SU-DHL-6 (cell line): Measurements from ENCODE around the gene SLC9A7.

ENCODE experiments used
- EZH2phosphoT487 ChIP-seq: fragments of 200-600 bp; sonication (generic), shearing (Covaris generic); conservative IDR thresholded peaks from 2 replicates; pipeline ENCODE4 v1.6.1; 2018; ENCODE audit warnings: mild to moderate bottlenecking, antibody characterized with exemption, low read length, moderate library complexity, mixed read lengths
- TF ChIP-seq, protein P1 (sequence below): fragments of 200-600 bp; sonication (generic); IDR thresholded peaks from one replicate; pipeline ENCODE4 v1.5.1; 2017; ENCODE audit warnings: antibody characterized with exemption, mild to moderate bottlenecking, low read length, moderate library complexity; ENCODE audit not compliant: insufficient read depth, poor library complexity, severe bottlenecking

DNA sequence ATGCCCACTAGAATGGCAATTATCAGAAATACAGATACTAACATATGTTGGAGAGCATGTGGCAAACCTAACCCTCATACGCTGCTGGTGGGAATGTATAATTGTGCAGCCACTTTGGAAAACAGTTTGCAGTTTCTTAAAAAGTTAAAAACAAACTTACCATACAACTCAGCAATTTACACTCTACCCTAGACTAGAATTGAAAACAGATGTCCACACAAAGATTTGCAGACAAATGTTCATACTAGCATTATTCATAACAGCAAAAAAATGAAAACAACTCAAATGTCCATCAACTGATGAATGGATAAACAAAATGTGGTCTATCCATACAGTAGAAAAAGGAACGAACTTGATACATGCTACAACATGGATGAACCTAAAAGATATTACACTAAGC lies 64.4 kb downstream of the SLC9A7 start:
- TF ChIP-seq, protein P1, sequence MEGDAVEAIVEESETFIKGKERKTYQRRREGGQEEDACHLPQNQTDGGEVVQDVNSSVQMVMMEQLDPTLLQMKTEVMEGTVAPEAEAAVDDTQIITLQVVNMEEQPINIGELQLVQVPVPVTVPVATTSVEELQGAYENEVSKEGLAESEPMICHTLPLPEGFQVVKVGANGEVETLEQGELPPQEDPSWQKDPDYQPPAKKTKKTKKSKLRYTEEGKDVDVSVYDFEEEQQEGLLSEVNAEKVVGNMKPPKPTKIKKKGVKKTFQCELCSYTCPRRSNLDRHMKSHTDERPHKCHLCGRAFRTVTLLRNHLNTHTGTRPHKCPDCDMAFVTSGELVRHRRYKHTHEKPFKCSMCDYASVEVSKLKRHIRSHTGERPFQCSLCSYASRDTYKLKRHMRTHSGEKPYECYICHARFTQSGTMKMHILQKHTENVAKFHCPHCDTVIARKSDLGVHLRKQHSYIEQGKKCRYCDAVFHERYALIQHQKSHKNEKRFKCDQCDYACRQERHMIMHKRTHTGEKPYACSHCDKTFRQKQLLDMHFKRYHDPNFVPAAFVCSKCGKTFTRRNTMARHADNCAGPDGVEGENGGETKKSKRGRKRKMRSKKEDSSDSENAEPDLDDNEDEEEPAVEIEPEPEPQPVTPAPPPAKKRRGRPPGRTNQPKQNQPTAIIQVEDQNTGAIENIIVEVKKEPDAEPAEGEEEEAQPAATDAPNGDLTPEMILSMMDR: no peak
- no peak for TF ChIP-seq EZH2phosphoT487
